GM18861 (cell line): Measurements from ENCODE around the gene AIP.

Experiments
- ATAC-seq: cut with Tn5 transposase; IDR thresholded peaks from one replicate; pipeline ENCODE4 v1.9.1; 2021; ENCODE audit not compliant: unreplicated experiment

Gene AIP

DNA sequence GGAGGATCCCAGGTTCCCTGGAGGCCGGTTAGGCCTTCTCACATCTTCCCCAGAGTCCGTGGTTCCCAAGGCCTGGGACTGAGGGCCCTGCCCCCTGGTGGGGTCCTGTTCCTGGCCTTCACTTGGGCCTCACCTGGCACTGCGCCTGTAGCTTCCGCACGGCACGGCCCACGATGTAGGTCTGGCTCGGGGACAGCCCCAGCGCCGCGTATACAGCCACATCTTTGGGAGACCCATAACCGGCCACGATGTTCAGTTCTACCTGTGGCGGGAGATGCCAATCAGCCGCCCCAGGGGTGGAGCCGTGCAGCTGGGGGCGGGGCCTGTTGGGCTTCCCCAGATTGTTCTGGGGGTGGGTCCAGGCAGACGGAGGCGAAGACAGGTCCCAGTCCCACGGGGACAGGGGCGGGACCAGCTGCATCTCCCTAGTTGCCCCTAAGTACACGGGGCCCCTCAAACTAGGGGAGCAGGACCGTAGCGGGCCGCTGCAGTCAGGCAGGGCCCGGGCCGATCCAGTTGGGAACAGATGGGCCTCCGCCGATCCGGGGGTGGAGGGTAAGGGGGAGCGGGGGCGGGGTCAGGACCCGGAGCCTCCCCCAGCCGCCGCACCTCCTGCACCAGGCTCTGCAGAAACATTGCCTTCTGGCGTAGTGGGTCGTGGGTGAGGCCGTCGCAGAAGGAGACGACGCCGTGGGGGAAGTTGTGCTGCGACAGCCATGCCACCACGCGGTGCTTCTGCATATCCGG lies 10.1 kb downstream of the AIP start:
- ATAC-seq = no peak

DNA sequence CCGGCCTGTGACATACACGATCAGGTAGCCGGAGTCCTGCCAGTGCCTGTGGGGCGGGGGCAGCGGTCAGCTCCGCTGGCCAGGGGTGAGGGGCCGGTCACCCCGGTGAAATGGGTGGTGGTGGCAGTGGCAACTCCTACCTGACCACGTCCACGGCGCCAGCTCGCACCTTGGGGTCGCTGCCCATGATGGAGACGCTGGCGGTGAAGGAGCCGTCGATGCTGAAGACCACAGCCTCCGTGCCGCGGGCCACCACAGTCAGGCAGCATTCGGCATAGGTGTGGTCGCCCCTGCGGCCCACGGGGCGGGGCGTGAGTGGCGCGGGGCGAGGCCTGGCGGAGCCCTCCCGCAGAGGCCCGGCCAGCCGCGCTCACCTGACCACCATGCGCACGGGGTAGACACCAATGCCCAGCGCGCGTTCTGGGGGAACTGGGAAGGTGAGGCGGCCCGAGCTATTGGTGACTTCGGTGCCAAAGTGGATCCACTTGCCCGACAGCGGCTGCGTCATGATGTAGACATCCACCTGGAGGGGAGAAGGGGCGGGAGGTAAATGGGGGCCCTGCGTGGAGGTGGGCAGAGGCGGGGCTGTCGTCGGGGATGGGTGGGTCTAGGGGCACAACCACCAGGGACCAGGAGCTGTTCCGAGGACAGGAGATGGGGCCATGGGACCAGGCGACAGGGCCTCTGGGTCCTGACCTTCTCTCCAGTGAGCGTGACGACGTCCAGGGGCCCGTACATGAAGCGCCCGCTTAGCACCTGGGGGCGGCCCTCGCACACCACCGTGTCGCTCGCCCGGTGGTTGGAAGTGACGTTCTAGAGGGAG lies 10.9 kb downstream of the AIP start:
- no peak for ATAC-seq

- ATAC-seq = no peak
These were observed 11.8 kb downstream of the AIP start for GRCh38 chr11:67494371-67495233.

- no peak for ATAC-seq
These were observed 12.6 kb downstream of the AIP start for GRCh38 chr11:67495234-67496005.

DNA sequence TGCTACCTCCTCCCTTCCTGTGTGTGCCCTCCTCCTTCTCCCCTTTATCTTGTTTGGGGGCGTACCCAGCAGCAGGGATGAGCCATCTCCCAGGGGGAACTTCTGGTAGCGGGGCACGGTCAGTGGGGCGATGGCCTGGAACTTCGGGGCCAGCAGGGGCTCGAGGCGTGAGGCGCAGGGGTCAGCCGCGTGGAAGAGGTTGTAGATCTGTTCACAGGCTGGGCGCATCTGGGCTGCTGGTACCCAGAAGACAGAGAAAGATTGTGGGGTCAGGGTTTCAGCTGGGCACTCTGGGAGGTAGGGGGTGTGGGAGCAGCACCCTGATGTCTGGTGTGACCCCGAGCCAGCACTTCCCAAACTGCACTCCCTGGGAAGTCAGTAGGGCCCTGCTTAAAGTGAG lies 13.3 kb downstream of the AIP start:
- ATAC-seq = no peak

GRCh38 chr11:67497656-67498291 lies 14.9 kb downstream of the AIP start:
- ATAC-seq = no peak

DNA sequence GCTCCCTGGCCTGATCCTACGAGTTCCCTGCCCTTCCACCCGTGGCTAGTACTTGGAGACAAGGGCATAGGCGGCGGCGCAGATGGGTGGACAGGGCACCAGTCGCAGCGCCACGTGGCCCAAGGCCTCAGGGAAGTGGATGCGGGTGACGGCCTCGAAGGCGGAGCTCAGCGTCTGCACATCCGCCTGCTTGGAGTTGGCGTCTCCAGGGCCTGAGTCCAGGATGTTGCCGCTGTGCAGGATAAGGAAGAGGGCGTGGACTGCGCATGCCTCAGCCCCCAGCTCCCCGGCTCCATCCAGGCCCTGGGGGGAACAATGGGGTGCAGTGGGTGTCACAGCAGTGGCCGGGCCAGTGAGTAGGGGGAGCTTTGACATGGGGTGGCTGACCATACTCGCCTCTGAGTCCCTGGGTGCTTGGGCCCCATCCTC lies 15.7 kb downstream of the AIP start:
- ATAC-seq = no peak

DNA sequence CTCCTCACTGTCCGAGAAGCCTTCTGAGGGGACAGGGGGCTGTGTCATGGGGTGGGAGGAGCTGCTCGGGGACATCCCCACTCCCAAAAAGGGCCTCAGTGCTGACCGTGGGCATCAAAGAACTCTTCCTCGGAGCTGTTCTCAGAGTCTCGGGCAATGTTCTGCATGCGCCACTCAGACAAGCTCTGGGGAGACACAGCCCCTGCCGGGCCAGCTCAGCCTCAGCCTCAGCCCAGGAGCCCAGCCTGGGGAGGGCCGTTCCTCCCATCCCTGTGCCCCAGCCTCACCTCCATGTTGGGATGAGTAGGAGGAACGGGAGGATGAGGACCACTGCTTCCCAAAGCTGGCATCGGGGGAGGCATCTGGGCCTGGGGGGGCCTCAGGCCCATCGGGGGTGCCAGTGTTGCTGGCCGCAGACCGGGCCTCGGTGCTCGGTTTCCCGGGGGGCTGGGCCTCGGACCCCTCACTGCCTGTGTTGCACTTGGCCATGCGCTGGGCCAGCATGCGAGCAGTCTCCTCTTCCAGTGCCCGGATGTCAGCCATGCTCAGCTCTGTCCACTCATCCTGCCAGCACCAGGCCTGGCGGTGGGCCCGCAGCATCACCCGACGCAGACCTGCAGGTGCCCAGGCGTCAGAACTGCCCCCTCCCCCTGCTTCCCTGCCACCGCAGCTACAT lies 17.1 kb downstream of the AIP start:
- ATAC-seq = no peak

DNA sequence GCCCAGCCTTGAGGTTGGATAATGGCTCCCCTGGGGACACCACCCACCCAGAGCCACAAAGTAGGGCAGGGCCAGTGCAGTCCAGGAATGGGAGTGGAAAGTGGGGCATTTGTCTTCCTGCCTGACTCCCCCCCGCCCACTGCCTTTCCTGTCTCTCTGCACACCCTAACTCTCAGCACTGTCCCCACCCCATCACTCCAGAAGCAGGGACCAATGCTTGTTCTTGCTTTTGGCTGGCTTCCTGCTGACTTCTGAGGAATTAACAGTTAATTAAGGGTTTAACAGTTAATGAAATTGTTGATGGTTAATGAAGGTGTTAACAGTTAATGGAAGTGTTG lies 17.6 kb downstream of the AIP start:
- ATAC-seq = no peak

DNA sequence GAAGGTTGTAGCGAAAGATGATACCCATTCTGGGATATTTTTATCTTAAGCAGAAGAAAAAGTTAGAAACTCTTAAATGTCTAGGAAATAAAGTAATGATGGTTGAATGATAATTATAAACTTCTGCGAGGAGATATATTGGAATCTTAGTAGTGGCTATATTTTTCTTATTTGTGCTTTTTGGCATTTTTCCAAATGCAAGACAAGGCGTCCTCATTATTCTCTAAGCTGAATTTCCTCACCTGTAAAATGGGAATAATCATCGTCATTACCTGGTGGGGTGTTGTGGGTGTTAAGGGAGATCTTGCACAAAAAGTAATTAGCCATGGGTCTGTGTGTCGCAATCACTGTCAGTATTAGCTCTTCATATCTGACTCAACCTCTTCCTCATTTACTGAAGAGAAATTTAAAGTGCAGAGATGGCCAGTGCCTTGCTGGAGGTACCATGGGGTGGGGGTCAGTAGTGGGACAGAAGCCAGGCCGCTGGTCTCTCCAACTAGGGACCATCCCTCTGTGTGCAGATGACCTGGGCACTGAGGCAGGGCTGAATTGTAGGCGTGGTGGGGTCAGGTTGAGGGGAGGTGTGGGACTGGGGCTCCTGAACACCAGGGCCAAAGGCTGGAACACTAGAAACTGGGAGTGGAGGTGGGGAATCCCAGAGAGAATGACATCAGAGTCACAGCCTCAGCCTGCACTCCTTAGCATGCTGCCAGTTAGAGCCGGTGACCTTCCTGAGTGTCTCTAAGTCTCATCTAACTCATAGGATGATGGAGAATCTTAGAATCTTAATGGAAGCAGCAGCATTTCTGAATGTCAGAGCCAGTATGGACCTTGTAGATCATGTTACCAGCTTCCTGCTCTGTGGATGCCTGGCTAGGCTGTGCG lies 18.2 kb downstream of the AIP start:
- ATAC-seq = no peak

GRCh38 chr11:67501854-67502253 lies 19.0 kb downstream of the AIP start:
- no peak for ATAC-seq

- ATAC-seq = no peak
These were observed 19.6 kb downstream of the AIP start for GRCh38 chr11:67502328-67502979.

- no peak for ATAC-seq
These were observed 20.5 kb downstream of the AIP start for GRCh38 chr11:67503119-67504004.

GRCh38 chr11:67504005-67504949 lies 21.5 kb downstream of the AIP start:
- ATAC-seq = no peak

- no peak for ATAC-seq
These were observed 22.2 kb downstream of the AIP start, which contains the start of gene PITPNM1 for GRCh38 chr11:67504950-67505581. PITPNM1 (minus strand) TSS chr11:67505363; CDS start chr11:67504180, 1,183 bp downstream.
